Activated CD4-positive, alpha-beta T cell treated with anti-CD3 and anti-CD28 coated beads, Interleukin-2, amount 10 ng/mL, durations not matched to agents 24 days and 14 days (primary cell): ENCODE measurements around the gene PCDHGB4. TPM values are rescaled to one million over a fixed set of nuclear protein-coding genes. Genes with fewer than 3 reads are reported as not detected.
"Not testable (repeated sequence)": the region's sequence is repeated elsewhere in the genome, so short reads cannot be mapped to it uniquely, and the experiment has no call there.

ENCODE experiments used
- DNase-seq: peaks from one replicate; pipeline ENCODE4 v3.0.0; 2022
- H3K27ac Mint-ChIP-seq: one replicate; pipeline ENCODE4 v1.8.0; 2022; ENCODE audit warnings: mild to moderate bottlenecking, mixed read lengths
- H3K27me3 Mint-ChIP-seq: one replicate; pipeline ENCODE4 v1.8.0; 2022; ENCODE audit warnings: mixed read lengths
- H3K36me3 Mint-ChIP-seq: one replicate; pipeline ENCODE4 v1.8.0; 2022; ENCODE audit warnings: low read depth, mild to moderate bottlenecking, mixed read lengths
- H3K4me1 Mint-ChIP-seq: one replicate; pipeline ENCODE4 v1.8.0; 2021; ENCODE audit warnings: mixed read lengths
- H3K4me3 Mint-ChIP-seq: one replicate; pipeline ENCODE4 v1.8.0; 2022; ENCODE audit warnings: mild to moderate bottlenecking, moderate library complexity, mixed read lengths
- H3K9me3 Mint-ChIP-seq: one replicate; pipeline ENCODE4 v1.8.0; 2021; ENCODE audit warnings: mixed read lengths
- intact Hi-C: fragments of 100-400 bp; cut with micrococcal nuclease; formaldehyde crosslinking; loops from one replicate; pipeline ENCODE4 v1.15.1; 2023
- total RNA-seq: library from RNA; stranded (reverse); gene quantifications from 2 replicates; pipeline ENCODE4 v1.2.3, GENCODE V29; 2022

PCDHGB4 gene
- 0.21 TPM in 2 replicates for total RNA-seq

DNA sequence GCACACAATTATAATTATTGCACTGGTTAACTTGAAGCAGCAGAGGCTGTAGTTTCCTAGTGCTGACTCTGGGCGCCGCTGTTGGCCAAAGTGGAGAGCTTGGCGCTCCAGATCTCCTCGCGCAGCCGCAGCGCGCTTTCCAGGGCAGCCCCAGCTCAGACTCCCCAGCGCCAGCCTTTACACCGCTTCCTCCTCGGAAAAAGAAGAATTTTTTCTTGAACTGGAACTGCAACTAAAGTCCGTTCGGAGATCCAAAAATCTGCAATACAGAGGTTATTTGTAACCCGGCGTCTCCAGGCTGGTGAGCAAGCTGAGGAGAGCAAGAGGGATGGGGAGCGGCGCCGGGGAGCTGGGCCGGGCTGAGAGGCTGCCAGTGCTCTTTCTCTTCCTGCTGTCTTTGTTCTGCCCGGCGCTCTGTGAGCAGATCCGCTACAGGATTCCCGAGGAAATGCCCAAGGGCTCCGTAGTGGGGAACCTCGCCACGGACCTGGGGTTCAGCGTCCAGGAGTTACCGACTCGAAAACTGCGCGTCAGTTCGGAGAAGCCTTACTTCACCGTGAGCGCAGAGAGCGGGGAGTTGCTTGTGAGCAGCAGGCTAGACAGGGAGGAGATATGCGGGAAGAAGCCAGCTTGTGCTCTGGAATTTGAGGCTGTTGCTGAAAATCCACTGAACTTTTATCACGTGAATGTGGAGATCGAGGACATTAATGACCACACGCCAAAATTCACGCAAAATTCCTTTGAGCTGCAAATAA is at the start of gene PCDHGB4:
Gene PCDHGB4, plus strand, starts transcription at position 142 of the 755 bp plus-strand sequence. Its CDS starts 187 bp downstream, at position 329.
- H3K27ac Mint-ChIP-seq, H3K36me3 Mint-ChIP-seq, intact Hi-C loops, H3K4me1 Mint-ChIP-seq: not testable (repeated sequence)
- peaks cover 17% of the 10 kb centered on the region for H3K27me3 Mint-ChIP-seq
- peak; percentile 74 for DNase-seq
- H3K4me3 Mint-ChIP-seq: peak within 1 kb of the TSS; percentile 56
- H3K9me3 Mint-ChIP-seq: peaks cover 25% of the 10 kb centered on the region

DNA sequence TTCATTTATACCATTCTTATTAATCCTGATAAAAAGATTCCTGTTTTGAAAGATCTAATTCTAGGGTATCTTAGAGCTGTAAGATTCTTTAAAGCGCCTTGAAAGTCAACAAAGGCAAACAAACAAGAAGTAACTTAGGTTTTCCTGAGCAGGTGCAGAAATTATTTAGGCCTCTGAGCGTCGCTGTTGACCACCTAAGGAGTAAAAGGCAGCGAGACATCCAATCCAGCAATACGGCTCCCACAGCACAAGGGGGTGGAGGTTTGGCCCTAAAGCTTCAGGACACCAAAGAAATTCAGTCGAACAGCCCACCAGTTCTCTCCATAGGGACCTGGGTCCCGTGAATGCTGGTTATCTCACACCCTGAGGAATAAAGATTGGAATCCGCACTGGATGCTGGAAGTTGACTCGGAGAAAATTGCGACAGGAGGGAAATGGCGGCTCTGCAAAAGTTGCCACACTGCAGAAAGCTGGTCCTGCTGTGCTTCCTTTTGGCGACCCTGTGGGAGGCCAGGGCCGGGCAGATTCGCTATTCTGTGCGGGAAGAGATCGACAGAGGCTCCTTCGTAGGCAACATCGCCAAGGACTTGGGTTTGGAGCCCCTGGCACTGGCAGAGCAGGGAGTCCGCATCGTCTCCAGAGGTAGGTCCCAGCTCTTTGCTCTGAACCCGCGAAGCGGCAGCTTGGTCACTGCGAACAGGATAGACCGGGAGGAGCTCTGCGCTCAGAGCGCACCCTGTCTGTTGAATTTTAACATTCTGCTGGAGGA is 48.8 kb upstream of the PCDHGB4 start, which contains the start of gene PCDHGA2:
Gene PCDHGA2, plus strand, starts transcription at position 223 of the 769 bp plus-strand sequence.
- DNase-seq: peak; percentile 68
- peaks cover 3% of the 10 kb centered on the region for H3K36me3 Mint-ChIP-seq
- intact Hi-C loops: loop anchor here (5.0 to 10.0 kb wide), 2 partner anchors 74 to 94 kb away; partner anchors contain the start of genes PCDHB15 and PCDHGA10
- H3K4me1 Mint-ChIP-seq: no peaks in the 10 kb centered on the region
- H3K4me3 Mint-ChIP-seq: peak within 1 kb of the TSS; percentile 80
- no peak within 1 kb of the TSS for H3K27ac Mint-ChIP-seq
- H3K27me3 Mint-ChIP-seq: peaks cover 42% of the 10 kb centered on the region
- peaks cover 37% of the 10 kb centered on the region for H3K9me3 Mint-ChIP-seq

DNA sequence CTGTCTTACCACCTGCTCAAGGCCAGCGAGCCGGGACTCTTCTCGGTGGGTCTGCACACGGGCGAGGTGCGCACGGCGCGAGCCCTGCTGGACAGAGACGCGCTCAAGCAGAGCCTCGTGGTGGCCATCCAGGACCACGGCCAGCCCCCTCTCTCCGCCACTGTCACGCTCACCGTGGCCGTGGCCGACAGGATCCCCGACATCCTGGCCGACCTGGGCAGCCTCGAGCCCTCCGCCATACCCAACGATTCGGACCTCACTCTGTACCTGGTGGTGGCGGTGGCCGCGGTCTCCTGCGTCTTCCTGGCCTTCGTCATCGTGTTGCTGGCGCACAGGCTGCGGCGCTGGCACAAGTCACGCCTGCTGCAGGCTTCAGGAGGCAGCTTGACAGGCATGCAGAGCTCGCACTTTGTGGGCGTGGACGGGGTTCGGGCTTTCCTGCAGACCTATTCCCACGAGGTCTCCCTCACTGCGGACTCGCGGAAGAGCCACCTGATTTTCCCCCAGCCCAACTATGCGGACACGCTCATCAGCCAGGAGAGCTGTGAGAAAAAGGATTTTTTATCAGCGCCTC is 46.6 kb upstream of the PCDHGB4 start:
- H3K27ac Mint-ChIP-seq, intact Hi-C loops, H3K4me3 Mint-ChIP-seq, H3K36me3 Mint-ChIP-seq, DNase-seq, H3K4me1 Mint-ChIP-seq: not testable (repeated sequence)
- Mint-ChIP-seq H3K27me3 (peaks cover 37% of the 10 kb centered on the region), H3K9me3 (peaks cover 46% of the 10 kb centered on the region)

DNA sequence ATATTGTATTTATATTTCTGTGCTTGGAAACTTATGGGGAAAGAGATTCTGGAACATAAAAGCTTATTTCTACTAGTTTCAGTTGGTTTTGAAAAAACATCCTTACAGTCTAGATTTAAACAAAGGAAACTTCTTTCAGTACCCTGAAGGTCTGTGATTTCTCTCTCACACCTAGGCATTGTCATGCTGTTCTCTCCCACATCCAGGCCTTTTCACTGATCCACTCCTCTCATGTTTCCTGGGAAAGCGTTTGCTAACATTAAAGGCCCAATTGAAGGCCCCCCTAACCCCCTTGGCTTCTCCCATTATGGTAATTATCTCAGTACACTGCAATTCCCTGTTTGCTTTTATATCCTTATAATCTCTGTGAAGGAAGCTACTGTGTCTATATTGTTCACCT is 44.7 kb upstream of the PCDHGB4 start:
- no peak for DNase-seq
- intact Hi-C loops: no loop called here
- no peak overlapping the region for H3K4me3 Mint-ChIP-seq
- no peaks in the 10 kb centered on the region for H3K4me1 Mint-ChIP-seq
- no peak overlapping the region for H3K27ac Mint-ChIP-seq
- peaks cover 3% of the 10 kb centered on the region for H3K36me3 Mint-ChIP-seq
- H3K9me3 Mint-ChIP-seq: peaks cover 42% of the 10 kb centered on the region
- peaks cover 27% of the 10 kb centered on the region for H3K27me3 Mint-ChIP-seq

DNA sequence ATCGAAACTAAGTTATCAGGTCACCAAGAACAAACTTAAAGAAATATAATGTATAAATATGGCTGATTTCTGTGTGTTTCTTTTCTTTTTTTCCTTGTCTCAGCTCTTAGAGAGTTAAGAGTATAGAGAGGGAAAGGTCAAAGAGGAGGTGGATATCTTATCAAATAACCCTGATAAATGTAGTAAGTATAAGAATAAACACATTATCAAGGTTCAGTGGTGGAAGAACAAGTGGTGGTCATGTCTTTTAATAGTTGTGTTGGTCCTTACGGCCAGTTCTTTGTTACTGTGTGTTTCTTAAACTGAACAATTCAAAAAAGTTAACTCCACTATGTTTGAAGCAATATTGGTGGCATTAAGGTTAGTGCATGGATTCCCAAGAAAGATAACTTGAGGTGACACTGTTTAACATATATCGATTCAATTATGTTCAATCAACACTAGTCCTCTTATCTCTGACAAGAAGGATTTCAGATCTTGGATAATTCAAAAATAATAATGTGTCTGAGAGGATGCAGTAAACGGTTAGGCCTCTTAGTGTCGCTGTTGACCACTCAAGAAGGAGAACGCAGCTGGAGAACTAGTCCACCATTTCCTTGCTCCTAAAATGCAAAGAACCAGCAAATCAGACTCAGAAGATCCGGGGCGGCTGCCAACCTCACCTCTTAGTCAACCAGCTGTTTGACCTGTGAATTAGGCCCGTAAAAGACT is 44.1 kb upstream of the PCDHGB4 start, which contains the start of gene PCDHGA3:
Gene PCDHGA3, plus strand, starts transcription at position 588 of the 711 bp plus-strand sequence. CDS start 205 bp downstream, outside the sequence.
- H3K4me3 Mint-ChIP-seq: peak within 1 kb of the TSS; percentile 67
- H3K27me3 Mint-ChIP-seq: peaks cover 20% of the 10 kb centered on the region
- H3K27ac Mint-ChIP-seq: no peak within 1 kb of the TSS
- peaks cover 3% of the 10 kb centered on the region for H3K36me3 Mint-ChIP-seq
- H3K9me3 Mint-ChIP-seq: peaks cover 36% of the 10 kb centered on the region
- peak; percentile 74 for DNase-seq
- intact Hi-C loops: no loop called here
- H3K4me1 Mint-ChIP-seq: no peaks in the 10 kb centered on the region

DNA sequence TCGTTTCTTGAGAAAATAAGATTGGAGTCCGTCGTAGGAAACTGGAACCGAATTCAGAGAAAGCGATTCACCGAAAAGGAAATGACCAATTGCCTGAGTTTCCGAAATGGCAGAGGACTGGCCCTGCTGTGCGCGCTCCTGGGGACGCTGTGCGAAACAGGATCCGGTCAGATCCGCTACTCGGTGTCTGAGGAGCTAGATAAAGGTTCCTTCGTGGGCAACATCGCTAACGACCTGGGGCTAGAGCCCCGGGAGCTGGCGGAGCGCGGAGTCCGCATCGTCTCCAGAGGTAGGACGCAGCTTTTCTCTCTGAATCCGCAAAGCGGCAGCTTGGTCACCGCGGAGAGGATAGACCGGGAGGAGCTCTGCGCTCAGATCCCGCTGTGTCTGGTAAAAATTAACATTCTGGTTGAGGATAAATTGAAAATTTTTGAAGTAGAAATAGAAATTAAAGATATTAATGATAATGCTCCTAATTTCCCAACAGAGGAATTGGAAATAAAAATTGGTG is 43.5 kb upstream of the PCDHGB4 start:
- H3K27ac Mint-ChIP-seq: no peak overlapping the region
- DNase-seq: no peak
- no peaks in the 10 kb centered on the region for H3K4me1 Mint-ChIP-seq
- H3K9me3 Mint-ChIP-seq: peaks cover 35% of the 10 kb centered on the region
- peak overlapping the region; percentile 67 for H3K4me3 Mint-ChIP-seq
- H3K36me3 Mint-ChIP-seq: peaks cover 2% of the 10 kb centered on the region
- intact Hi-C loops: no loop called here
- peaks cover 14% of the 10 kb centered on the region for H3K27me3 Mint-ChIP-seq

DNA sequence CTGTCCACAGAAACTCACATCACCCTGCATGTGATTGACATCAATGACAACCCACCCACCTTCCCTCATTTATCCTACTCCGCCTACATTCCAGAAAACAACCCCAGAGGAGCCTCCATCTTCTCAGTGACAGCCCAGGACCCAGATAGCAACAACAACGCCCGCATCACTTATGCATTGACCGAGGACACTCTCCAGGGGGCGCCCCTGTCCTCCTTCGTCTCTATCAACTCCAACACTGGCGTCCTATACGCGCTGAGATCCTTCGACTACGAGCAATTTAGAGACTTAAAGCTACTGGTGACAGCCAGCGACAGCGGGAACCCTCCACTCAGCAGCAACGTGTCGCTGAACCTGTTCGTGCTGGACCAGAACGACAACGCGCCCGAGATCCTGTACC is 42.2 kb upstream of the PCDHGB4 start:
- H3K36me3 Mint-ChIP-seq: no peaks in the 10 kb centered on the region
- H3K27me3 Mint-ChIP-seq: peaks cover 9% of the 10 kb centered on the region
- H3K9me3 Mint-ChIP-seq: peaks cover 36% of the 10 kb centered on the region

DNA sequence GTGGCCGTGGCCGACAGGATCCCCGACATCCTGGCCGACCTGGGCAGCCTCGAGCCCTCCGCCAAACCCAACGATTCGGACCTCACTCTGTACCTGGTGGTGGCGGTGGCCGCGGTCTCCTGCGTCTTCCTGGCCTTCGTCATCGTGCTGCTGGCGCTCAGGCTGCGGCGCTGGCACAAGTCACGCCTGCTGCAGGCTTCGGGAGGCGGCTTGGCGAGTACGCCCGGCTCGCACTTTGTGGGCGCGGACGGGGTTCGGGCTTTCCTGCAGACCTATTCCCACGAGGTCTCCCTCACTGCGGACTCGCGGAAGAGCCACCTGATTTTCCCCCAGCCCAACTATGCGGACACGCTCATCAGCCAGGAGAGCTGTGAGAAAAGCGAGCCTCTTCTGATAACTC is 41.5 kb upstream of the PCDHGB4 start:
- peaks cover 35% of the 10 kb centered on the region for H3K9me3 Mint-ChIP-seq
- H3K36me3 Mint-ChIP-seq, H3K27ac Mint-ChIP-seq, DNase-seq, H3K27me3 Mint-ChIP-seq, H3K4me1 Mint-ChIP-seq, intact Hi-C loops, H3K4me3 Mint-ChIP-seq: not testable (repeated sequence)

More for the DNA sequence above, 42.2 kb upstream of the PCDHGB4 start:
- Mint-ChIP-seq H3K27ac (no peak overlapping the region), H3K4me1 (peaks cover 3% of the 10 kb centered on the region), H3K4me3 (no peak overlapping the region)
- peak; percentile 50 for DNase-seq
- intact Hi-C loops: no loop called here

DNA sequence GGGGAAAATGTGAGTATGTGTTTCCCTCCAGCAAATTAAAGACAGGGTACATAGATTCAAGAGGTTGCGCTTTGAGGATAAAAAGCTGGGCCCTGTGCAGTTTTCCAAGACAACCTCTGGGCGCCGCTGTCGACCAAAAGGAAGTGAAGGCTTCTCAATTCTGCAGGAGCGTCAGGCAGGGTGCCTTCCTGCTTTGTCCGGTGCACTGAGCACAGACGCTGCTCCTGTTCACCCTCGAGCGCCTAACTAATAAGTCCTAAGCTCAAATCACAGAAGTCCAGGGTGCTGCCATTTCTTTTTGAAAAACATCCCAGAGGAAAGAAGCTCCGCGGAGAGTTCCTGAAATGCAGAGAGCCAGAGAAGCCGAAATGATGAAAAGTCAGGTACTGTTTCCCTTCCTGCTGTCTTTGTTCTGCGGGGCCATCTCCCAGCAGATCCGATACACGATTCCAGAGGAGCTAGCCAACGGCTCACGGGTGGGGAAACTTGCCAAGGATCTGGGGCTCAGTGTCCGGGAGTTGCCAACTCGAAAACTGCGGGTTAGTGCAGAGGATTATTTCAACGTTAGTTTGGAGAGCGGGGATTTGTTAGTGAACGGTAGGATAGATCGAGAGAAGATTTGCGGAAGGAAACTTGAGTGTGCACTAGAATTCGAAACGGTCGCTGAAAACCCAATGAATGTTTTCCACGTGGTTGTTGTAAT is 37.4 kb upstream of the PCDHGB4 start, which contains the start of gene PCDHGB1:
Gene PCDHGB1, plus strand, starts transcription at position 183 of the 703 bp plus-strand sequence. Its CDS starts 162 bp downstream, at position 345.
- peaks cover 12% of the 10 kb centered on the region for H3K27me3 Mint-ChIP-seq
- intact Hi-C loops: no loop called here
- H3K4me1 Mint-ChIP-seq: peaks cover 3% of the 10 kb centered on the region
- H3K9me3 Mint-ChIP-seq: peaks cover 24% of the 10 kb centered on the region
- H3K36me3 Mint-ChIP-seq: no peaks in the 10 kb centered on the region
- peak; percentile 82 for DNase-seq
- H3K27ac Mint-ChIP-seq: no peak within 1 kb of the TSS
- peak within 1 kb of the TSS; percentile 73 for H3K4me3 Mint-ChIP-seq

DNA sequence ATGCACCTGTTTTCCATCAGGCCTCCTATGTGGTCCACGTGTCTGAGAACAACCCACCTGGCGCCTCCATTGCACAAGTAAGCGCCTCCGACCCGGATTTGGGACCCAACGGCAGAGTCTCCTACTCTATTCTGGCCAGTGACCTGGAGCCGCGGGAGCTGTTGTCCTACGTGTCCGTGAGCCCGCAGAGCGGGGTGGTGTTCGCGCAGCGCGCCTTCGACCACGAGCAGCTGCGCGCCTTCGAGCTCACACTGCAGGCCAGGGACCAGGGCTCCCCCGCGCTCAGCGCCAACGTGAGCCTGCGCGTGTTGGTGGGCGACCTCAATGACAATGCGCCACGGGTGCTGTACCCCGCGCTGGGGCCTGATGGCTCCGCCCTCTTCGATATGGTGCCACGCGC is 35.9 kb upstream of the PCDHGB4 start:
- Mint-ChIP-seq H3K27me3 (peaks cover 15% of the 10 kb centered on the region), H3K9me3 (peaks cover 30% of the 10 kb centered on the region), H3K4me3 (no peak overlapping the region), H3K36me3 (no peaks in the 10 kb centered on the region), H3K4me1 (peaks cover 3% of the 10 kb centered on the region), H3K27ac (no peak overlapping the region)
- DNase-seq: peak; percentile 50
- intact Hi-C loops: no loop called here

DNA sequence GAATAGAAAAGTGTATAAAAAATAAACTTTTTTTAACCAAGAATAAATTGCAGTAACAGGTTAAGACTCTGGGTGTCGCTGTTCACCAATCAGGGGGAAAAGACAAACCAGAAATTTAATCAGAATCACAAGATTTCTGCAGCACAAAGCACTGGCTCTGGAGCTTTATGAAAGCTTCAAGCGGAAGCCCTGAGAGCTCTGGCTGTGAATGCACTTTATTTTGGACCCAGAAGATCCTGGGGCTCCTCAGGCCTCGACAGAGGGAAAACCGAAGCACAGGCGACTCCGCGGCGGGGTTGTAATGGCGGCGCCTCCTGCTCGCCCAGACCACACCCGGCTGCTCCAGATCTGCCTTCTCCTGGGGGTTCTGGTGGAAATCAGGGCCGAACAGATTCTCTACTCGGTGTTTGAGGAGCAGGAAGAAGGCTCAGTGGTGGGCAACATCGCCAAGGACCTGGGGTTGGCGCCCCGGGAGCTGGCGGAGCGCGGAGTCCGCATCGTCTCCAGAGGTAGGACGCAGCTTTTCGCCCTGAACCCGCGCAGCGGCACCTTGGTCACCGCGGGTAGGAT is 32.5 kb upstream of the PCDHGB4 start, which contains the start of gene PCDHGA4:
Gene PCDHGA4, plus strand, starts transcription at position 122 of the 570 bp plus-strand sequence. Its CDS starts 87 bp downstream, at position 209.
- Mint-ChIP-seq H3K36me3 (no peaks in the 10 kb centered on the region), H3K9me3 (peaks cover 25% of the 10 kb centered on the region), H3K4me1 (no peaks in the 10 kb centered on the region), H3K27ac (no peak within 1 kb of the TSS), H3K27me3 (peaks cover 17% of the 10 kb centered on the region), H3K4me3 (peak within 1 kb of the TSS; percentile 39)
- intact Hi-C loops: loop anchor here (5.0 kb wide), 2 partner anchors 157 to 202 kb away; no protein-coding TSS in a partner anchor
- DNase-seq: peak; percentile 61

DNA sequence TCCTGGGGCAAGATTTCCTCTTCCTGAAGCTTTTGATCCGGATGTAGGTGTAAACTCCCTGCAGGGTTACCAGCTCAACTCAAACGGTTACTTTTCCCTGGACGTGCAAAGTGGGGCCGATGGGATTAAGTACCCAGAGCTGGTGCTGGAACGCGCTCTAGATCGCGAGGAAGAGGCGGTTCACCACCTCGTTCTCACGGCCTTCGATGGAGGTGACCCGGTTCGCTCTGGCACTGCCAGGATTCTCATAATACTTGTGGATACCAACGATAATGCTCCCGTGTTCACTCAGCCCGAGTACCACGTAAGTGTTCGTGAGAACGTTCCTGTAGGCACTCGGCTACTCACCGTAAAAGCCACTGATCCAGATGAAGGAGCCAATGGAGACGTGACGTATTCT is 31.9 kb upstream of the PCDHGB4 start:
- Mint-ChIP-seq H3K27me3 (peaks cover 18% of the 10 kb centered on the region), H3K4me3 (no peak overlapping the region), H3K27ac (no peak overlapping the region), H3K36me3 (no peaks in the 10 kb centered on the region), H3K4me1 (no peaks in the 10 kb centered on the region), H3K9me3 (peaks cover 24% of the 10 kb centered on the region)
- peak; percentile 49 for DNase-seq
- intact Hi-C loops: loop anchor here (5.0 kb wide), 2 partner anchors 157 to 202 kb away; no protein-coding TSS in a partner anchor
